Liver (tissue), 3 donors: ENCODE data around the gene CD300LD.

ENCODE experiments used
- CTCF ChIP-seq: fragments of 150-350 bp; IDR thresholded peaks from 2 replicates; pipeline ENCODE4 v1.5.1; 2017; ENCODE audit warnings: improper control_type of control experiment, low read depth, low read length; ENCODE audit not compliant: missing input control
- EGR1 ChIP-seq, 2 donors: IDR thresholded peaks; 2 replicates each; pipeline ENCODE4 v1.6.1; 2016 to 2018; ENCODE audit warnings: antibody characterized with exemption in 2 of 2, low read depth in 2 of 2
- MAX ChIP-seq: IDR thresholded peaks from 2 replicates; pipeline ENCODE4 v1.6.1; 2016; ENCODE audit warnings: antibody characterized with exemption
- RXRA ChIP-seq, 2 donors: IDR thresholded peaks; 2 replicates each; pipeline ENCODE4 v1.6.1; 2017 to 2018; ENCODE audit warnings: antibody characterized with exemption in 2 of 2, mild to moderate bottlenecking in 1 of 2
- SP1 ChIP-seq: IDR thresholded peaks from 2 replicates; pipeline ENCODE4 v1.6.1; 2018; ENCODE audit warnings: antibody characterized with exemption, mild to moderate bottlenecking
- ZBTB33 ChIP-seq: IDR thresholded peaks from 2 replicates; pipeline ENCODE4 v1.6.1; 2016; ENCODE audit warnings: antibody characterized with exemption
- donor health status: healthy.
- donor health status: healthy.

- no peak for TF ChIP-seq CTCF
- no peak for TF ChIP-seq EGR1 (IDR thresholded peaks at IDR 0.05; ENCODE audit: low read depth in 2 of 2)
- TF ChIP-seq MAX: no peak
- no peak for TF ChIP-seq ZBTB33
- TF ChIP-seq RXRA (IDR thresholded peaks at IDR 0.05): no peak
- TF ChIP-seq SP1: no peak
Measured at GRCh38 chr17:74542727-74543383, 49.2 kb downstream of the CD300LD start.
